Nephron (organoid): ENCODE measurements around the gene NDUFA11.
A peak's percentile ranks its signal among the peaks of the same experiment; 100 is the strongest.

Experiments used
- H3K27ac Mint-ChIP-seq, 3 experiments: 2 replicates each; pipeline ENCODE4 v1.8.0; 2020; ENCODE audit warnings: mixed read lengths in 3 of 3, mild to moderate bottlenecking in 2 of 3, moderate library complexity in 1 of 3
- H3K27me3 Mint-ChIP-seq: 2 replicates; pipeline ENCODE4 v1.8.0; 2021; ENCODE audit warnings: low read depth, mild to moderate bottlenecking, moderate library complexity, mixed read lengths
- H3K36me3 Mint-ChIP-seq: 2 replicates; pipeline ENCODE4 v1.8.0; 2020; ENCODE audit warnings: low read depth, mixed read lengths
- H3K4me1 Mint-ChIP-seq: 2 replicates; pipeline ENCODE4 v1.8.0; 2020; ENCODE audit warnings: mixed read lengths
- H3K4me3 Mint-ChIP-seq, 3 experiments: 2 replicates each; pipeline ENCODE4 v1.8.0; 2020; ENCODE audit warnings: mild to moderate bottlenecking in 3 of 3, mixed read lengths in 3 of 3, moderate library complexity in 2 of 3
- H3K9me3 Mint-ChIP-seq: 2 replicates; pipeline ENCODE4 v1.8.0; 2020; ENCODE audit warnings: mixed read lengths
- TF ChIP-seq, protein P1 (sequence below), 3 experiments: fragments of 200-600 bp; sonication (generic); IDR thresholded peaks; one replicate each; pipeline ENCODE4 v1.5.0; 2021; ENCODE audit warnings: antibody characterized with exemption in 3 of 3; ENCODE audit not compliant: unreplicated experiment in 3 of 3

The NDUFA11 gene

DNA sequence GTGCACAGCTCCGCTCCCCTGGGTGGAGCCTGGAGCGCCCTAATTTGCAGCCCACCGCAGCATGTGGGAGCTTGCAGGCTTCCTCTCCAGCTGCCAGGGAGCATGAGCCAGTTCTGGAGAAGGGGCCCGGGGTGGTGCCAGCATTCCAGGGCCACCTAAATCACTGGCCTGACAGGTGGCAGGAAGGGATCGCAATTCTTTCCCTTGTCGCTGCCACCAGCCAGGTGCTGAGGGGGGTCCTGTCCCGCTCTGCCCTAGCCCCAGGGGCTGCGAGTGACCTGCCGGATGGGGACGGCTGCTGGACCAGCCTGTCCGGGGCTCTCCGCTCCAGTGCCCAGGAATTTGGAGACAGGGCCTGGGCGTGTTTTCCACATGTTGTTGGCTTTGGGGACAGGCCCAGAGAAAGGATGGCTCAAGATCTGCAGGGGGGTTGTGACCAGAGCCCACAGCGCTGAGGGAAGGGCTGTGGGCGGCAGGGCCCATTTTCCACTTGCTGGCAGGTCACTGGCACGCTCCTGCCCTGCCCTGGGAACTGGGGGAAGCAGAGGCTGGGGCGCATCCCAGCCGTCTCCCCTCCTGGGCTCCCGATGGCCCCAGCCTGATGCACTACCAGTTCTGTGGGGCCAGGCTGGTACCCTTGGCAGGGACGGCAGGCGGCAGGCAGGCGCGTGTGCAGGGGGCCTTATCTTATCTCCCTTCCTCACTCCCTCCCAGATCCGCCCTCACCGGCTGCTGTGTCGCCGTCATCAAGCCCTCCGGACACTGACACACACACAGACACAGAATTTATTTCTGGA lies 9.5 kb downstream of the NDUFA11 start:
- Mint-ChIP-seq H3K4me3 (no peak overlapping the region), H3K27me3 (peaks cover 3% of the 10 kb centered on the region), H3K4me1 (no peaks in the 10 kb centered on the region), H3K9me3 (no peaks in the 10 kb centered on the region), H3K27ac (no peak overlapping the region), H3K36me3 (peaks cover 3% of the 10 kb centered on the region)
- TF ChIP-seq, protein P1, sequence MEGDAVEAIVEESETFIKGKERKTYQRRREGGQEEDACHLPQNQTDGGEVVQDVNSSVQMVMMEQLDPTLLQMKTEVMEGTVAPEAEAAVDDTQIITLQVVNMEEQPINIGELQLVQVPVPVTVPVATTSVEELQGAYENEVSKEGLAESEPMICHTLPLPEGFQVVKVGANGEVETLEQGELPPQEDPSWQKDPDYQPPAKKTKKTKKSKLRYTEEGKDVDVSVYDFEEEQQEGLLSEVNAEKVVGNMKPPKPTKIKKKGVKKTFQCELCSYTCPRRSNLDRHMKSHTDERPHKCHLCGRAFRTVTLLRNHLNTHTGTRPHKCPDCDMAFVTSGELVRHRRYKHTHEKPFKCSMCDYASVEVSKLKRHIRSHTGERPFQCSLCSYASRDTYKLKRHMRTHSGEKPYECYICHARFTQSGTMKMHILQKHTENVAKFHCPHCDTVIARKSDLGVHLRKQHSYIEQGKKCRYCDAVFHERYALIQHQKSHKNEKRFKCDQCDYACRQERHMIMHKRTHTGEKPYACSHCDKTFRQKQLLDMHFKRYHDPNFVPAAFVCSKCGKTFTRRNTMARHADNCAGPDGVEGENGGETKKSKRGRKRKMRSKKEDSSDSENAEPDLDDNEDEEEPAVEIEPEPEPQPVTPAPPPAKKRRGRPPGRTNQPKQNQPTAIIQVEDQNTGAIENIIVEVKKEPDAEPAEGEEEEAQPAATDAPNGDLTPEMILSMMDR (IDR thresholded peaks at IDR 0.05; ENCODE audit: unreplicated experiment in 3 of 3): no peak

DNA sequence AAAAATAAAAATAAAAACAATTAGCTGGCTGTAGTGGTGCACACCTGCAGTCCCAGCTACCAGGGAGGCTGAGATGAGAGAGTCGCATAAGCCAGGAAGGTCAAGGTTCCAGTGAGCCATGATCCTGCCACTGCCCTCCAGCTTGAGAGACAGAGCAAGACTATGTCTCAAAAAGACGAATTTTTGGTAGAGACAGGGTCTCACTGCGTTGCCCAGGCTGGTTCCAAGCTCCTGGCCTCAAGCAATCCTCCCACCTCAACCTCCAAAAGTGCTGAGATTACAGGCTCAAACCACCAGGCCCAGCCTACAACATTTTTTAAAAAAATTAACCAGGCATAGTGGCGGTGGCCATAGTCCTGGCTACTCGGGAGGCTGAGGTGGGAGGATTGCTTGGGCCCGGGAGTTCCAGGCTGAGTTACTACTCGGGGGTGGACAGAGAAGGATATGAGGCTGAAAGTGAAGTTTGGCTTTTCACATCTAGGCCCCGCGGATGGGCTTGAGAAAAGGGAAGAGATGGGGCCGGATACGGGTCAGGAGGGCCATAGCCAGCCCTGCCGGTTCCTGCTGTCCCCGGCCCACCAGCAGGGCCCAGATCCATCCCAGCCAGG lies 10.2 kb downstream of the NDUFA11 start:
- Mint-ChIP-seq H3K27me3 (peaks cover 3% of the 10 kb centered on the region), H3K27ac (peak overlapping the region in 1 of 3 experiments; percentile 22)
- TF ChIP-seq, protein P1 (IDR thresholded peaks at IDR 0.05; ENCODE audit: unreplicated experiment in 3 of 3): no peak

DNA sequence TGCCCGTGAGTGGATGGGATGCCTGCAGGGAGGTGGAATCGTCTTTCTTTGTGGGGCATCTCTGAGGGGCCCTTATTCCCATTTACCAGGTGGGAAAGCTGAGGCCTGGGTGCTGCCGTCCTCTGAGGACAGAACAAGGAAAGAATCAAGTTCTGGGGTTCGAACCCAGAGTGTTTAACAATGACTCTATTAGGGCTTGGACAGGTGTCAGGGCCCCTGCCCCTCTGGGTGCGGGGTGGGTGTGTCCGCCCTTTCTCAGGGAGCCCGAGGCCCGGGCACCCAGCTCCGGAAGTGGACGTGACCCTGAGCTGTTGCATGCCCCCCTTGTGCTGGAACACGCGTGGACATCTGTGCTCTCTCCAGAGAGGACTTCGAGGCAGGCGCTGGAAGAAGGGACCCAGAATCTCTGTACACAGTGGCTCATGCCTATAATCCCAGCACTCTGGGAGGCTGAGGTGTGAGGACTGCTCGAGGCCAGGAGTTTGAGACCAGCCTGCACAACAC lies 10.8 kb downstream of the NDUFA11 start:
- Mint-ChIP-seq H3K9me3 (no peaks in the 10 kb centered on the region), H3K4me1 (no peaks in the 10 kb centered on the region), H3K27ac (no peak overlapping the region), H3K27me3 (peaks cover 3% of the 10 kb centered on the region), H3K4me3 (no peak overlapping the region), H3K36me3 (peaks cover 3% of the 10 kb centered on the region)
- TF ChIP-seq, protein P1 (IDR thresholded peaks at IDR 0.05; ENCODE audit: unreplicated experiment in 3 of 3): peak in 1 of 3 experiments; percentile 24

More for the DNA sequence above, 10.2 kb downstream of the NDUFA11 start:
- Mint-ChIP-seq H3K36me3 (peaks cover 3% of the 10 kb centered on the region), H3K4me1 (no peaks in the 10 kb centered on the region), H3K4me3 (no peak overlapping the region), H3K9me3 (no peaks in the 10 kb centered on the region)

DNA sequence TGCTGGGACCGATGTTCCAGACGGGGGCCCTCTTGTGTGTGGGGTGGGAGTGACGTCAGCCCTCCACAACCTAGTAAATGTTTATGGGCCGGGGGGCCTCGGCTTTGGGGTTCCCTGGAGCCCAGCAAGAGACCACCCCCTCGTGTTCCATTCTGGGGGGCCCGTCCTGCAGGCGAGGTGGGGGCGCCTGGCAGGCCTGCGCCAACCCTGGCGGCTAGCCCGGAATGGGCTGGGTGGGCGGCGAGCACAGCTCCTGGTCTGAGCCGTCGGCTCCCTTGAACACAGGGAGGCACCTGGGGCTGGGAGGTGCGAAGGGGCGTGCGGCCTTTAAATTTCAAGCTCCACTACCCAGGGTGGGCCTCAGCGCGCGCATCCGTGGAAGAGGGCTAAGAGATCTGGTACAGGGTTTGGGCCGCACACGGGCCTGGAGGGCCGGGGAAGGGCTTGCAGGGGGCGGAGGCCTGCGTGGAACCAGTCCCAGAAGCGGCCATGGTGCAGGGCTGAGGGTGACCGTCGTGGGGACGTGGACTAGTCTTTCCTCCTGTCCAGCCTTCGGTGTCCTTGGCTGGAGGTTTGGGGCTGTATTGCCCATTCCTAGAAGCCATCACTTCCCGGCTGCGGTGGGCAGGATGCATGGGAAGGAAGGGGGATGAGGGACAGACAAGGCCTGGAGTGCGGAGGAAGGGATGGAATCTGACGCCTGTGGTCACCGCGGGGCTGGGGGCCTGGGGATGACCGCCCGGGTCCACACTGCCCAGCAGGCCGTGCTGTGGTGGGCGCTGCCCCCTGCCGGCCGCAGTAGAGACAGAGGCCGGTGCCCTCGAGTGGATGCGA lies 11.4 kb downstream of the NDUFA11 start:
- TF ChIP-seq, protein P1 (IDR thresholded peaks at IDR 0.05; ENCODE audit: unreplicated experiment in 3 of 3): peak; percentile 73 to 78 (median 78)
- Mint-ChIP-seq H3K4me1 (no peaks in the 10 kb centered on the region), H3K27me3 (peaks cover 3% of the 10 kb centered on the region), H3K36me3 (peaks cover 3% of the 10 kb centered on the region), H3K9me3 (no peaks in the 10 kb centered on the region), H3K27ac (no peak overlapping the region), H3K4me3 (no peak overlapping the region)

DNA sequence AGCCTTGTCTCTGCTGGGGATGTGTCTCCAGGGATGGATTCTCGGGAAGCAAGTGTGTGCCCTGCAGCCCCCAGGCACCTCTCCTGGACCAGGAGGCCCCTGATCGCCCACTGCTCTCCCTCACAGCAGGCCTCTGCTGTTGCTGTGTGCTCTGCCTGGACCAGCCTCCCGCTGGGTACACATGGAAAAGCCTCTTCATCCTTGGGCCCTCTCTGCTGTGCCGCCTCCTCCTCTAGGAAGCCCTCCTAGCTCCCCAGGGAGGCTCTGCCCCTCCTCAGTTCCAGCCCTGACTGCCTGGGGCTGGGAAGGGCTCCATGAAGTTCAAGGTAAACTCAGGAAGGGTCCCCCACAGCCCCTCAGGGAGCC lies 12.0 kb downstream of the NDUFA11 start:
- TF ChIP-seq, protein P1 (IDR thresholded peaks at IDR 0.05; ENCODE audit: unreplicated experiment in 3 of 3): no peak
- Mint-ChIP-seq H3K36me3 (peaks cover 3% of the 10 kb centered on the region), H3K27ac (no peak overlapping the region), H3K9me3 (no peaks in the 10 kb centered on the region), H3K4me3 (no peak overlapping the region), H3K4me1 (no peaks in the 10 kb centered on the region), H3K27me3 (peaks cover 3% of the 10 kb centered on the region)
